RPMI8226 (cell line): Measurements from ENCODE around the gene SORCS3.
"Not testable (repeated sequence)": the region's sequence is repeated elsewhere in the genome, so short reads cannot be mapped to it uniquely, and the experiment has no call there.

Source experiments
- DNase-seq: peaks from one replicate; pipeline ENCODE4 v3.0.0-alpha.2; 2015

SORCS3 gene

GRCh38 chr10:104694074-104694473, 53.0 kb downstream of the SORCS3 start:
- no peak for DNase-seq

- not testable (repeated sequence) for DNase-seq
Observed at GRCh38 chr10:104703262-104703661, 62.2 kb downstream of the SORCS3 start.

- no peak for DNase-seq
Observed at GRCh38 chr10:104706886-104707285, 65.8 kb downstream of the SORCS3 start.

GRCh38 chr10:104707602-104708459, 66.7 kb downstream of the SORCS3 start:
- no peak for DNase-seq

GRCh38 chr10:104711302-104711721, 70.2 kb downstream of the SORCS3 start:
- DNase-seq, result no peak

- not testable (repeated sequence) for DNase-seq
Observed at GRCh38 chr10:104730593-104730992, 89.5 kb downstream of the SORCS3 start.

GRCh38 chr10:104731192-104731591, 90.1 kb downstream of the SORCS3 start:
- DNase-seq, result no peak

- DNase-seq, result no peak
Observed at GRCh38 chr10:104732222-104732621, 91.1 kb downstream of the SORCS3 start.

- no peak for DNase-seq
Observed at GRCh38 chr10:104734433-104734832, 93.3 kb downstream of the SORCS3 start.

- DNase-seq, result no peak
Observed at GRCh38 chr10:104735036-104735756, 94.1 kb downstream of the SORCS3 start.

GRCh38 chr10:104735757-104736391, 94.8 kb downstream of the SORCS3 start:
- DNase-seq, result no peak

GRCh38 chr10:104741127-104741526, 100.0 kb downstream of the SORCS3 start:
- no peak for DNase-seq

- no peak for DNase-seq
Observed at GRCh38 chr10:104744052-104744451, 103.0 kb downstream of the SORCS3 start.

- no peak for DNase-seq
Observed at GRCh38 chr10:104750291-104750690, 109.2 kb downstream of the SORCS3 start.

- no peak for DNase-seq
Observed at GRCh38 chr10:104762793-104763192, 121.7 kb downstream of the SORCS3 start.

GRCh38 chr10:104766341-104766740, 125.3 kb downstream of the SORCS3 start:
- DNase-seq, result no peak

GRCh38 chr10:104767282-104767681, 126.2 kb downstream of the SORCS3 start:
- DNase-seq, result no peak

- no peak for DNase-seq
Observed at GRCh38 chr10:104767745-104768144, 126.7 kb downstream of the SORCS3 start.

GRCh38 chr10:104773105-104773504, 132.0 kb downstream of the SORCS3 start:
- DNase-seq, result no peak

GRCh38 chr10:104774234-104774633, 133.1 kb downstream of the SORCS3 start:
- no peak for DNase-seq

GRCh38 chr10:104777086-104777799, 136.2 kb downstream of the SORCS3 start:
- DNase-seq, result no peak

GRCh38 chr10:104778371-104778770, 137.3 kb downstream of the SORCS3 start:
- no peak for DNase-seq

- DNase-seq, result no peak
Observed at GRCh38 chr10:104779701-104780100, 138.6 kb downstream of the SORCS3 start.
